Measurements from ENCODE around the gene KCNIP2.
A peak's percentile ranks its signal among the peaks of the same experiment; 100 is the strongest.

KCNIP2 gene

GRCh38 chr10:101782811-101783735 is 60.5 kb downstream of the KCNIP2 start, which contains the start of gene NPM3:
Gene NPM3 (minus strand): TSS chr10:101783446. CDS start chr10:101783390, 56 bp downstream.
- DNase-seq (ENCODE audit: low read depth) = peak; percentile 82

GRCh38 chr10:101781984-101782810 is 61.4 kb downstream of the KCNIP2 start:
- no peak for DNase-seq (ENCODE audit: low read depth)

GRCh38 chr10:101781655-101781983 is 62.0 kb downstream of the KCNIP2 start:
- DNase-seq (ENCODE audit: low read depth) = no peak

GRCh38 chr10:101780818-101781654 is 62.6 kb downstream of the KCNIP2 start:
- DNase-seq (ENCODE audit: low read depth) = peak; percentile 52

GRCh38 chr10:101780187-101780817 is 63.3 kb downstream of the KCNIP2 start:
- DNase-seq (ENCODE audit: low read depth) = no peak

GRCh38 chr10:101779544-101780186 is 63.9 kb downstream of the KCNIP2 start:
- peak; percentile 76 for DNase-seq (ENCODE audit: low read depth)

GRCh38 chr10:101778781-101779543 is 64.6 kb downstream of the KCNIP2 start:
- no peak for DNase-seq (ENCODE audit: low read depth)

- DNase-seq (ENCODE audit: low read depth) = no peak
These were observed 65.3 kb downstream of the KCNIP2 start for GRCh38 chr10:101778151-101778780.

- DNase-seq (ENCODE audit: low read depth) = no peak
These were observed 65.9 kb downstream of the KCNIP2 start for GRCh38 chr10:101777619-101778145.

GRCh38 chr10:101776161-101776817 is 67.3 kb downstream of the KCNIP2 start:
- DNase-seq (ENCODE audit: low read depth) = no peak
